Liver (tissue), 9 donors: ENCODE results near the gene TEX261. TPM values are rescaled to one million over a fixed set of nuclear protein-coding genes. Genes with fewer than 3 reads are reported as not detected.

ENCODE experiments used
- DNase-seq: peaks from one replicate; pipeline ENCODE4 v3.0.0-alpha.2; 2017; ENCODE audit warnings: low spot score
- H3K27ac ChIP-seq, 2 donors: one replicate each; pipeline ENCODE4 v1.7.0; 2013; ENCODE audit warnings: inconsistent platforms in 2 of 2, low read length in 2 of 2, control low read depth in 1 of 2, low read depth in 1 of 2, mild to moderate bottlenecking in 1 of 2
- H3K27me3 ChIP-seq, 4 donors: one replicate each; pipeline versions ENCODE4 v1.6.1 to v1.7.0; 2013; ENCODE audit warnings: low read length in 3 of 4, inconsistent platforms in 1 of 4, mild to moderate bottlenecking in 1 of 4, moderate library complexity in 1 of 4; ENCODE audit not compliant: control insufficient read depth in 4 of 4, insufficient read depth in 4 of 4
- H3K36me3 ChIP-seq, 4 donors: one replicate each; pipeline versions ENCODE4 v1.6.1 to v1.7.0; 2013; ENCODE audit warnings: low read length in 3 of 4, mild to moderate bottlenecking in 3 of 4, low read depth in 1 of 4, moderate library complexity in 1 of 4; ENCODE audit not compliant: control insufficient read depth in 4 of 4, insufficient read depth in 3 of 4
- H3K4me1 ChIP-seq, 4 donors: one replicate each; pipeline versions ENCODE4 v1.6.1 to v1.7.0; 2013; ENCODE audit warnings: low read length in 3 of 4, mild to moderate bottlenecking in 3 of 4, moderate library complexity in 1 of 4; ENCODE audit not compliant: control insufficient read depth in 4 of 4, insufficient read depth in 4 of 4
- H3K4me3 ChIP-seq, 3 donors: one replicate each; pipeline versions ENCODE4 v1.6.1 to v1.7.0; 2013; ENCODE audit warnings: low read length in 3 of 3, control low read depth in 1 of 3, low read depth in 1 of 3, mild to moderate bottlenecking in 1 of 3
- H3K9ac ChIP-seq, 2 donors: one replicate each; pipeline ENCODE4 v1.7.0; 2013; ENCODE audit warnings: low read length in 2 of 2, mild to moderate bottlenecking in 2 of 2, moderate library complexity in 2 of 2, control low read depth in 1 of 2, low read depth in 1 of 2
- H3K9me3 ChIP-seq, 4 donors: one replicate each; pipeline versions ENCODE4 v1.6.1 to v1.7.0; 2013; ENCODE audit warnings: low read length in 3 of 4; ENCODE audit not compliant: control insufficient read depth in 4 of 4
- EGR1 ChIP-seq, 2 donors: IDR thresholded peaks; 2 replicates each; pipeline ENCODE4 v1.6.1; 2016 to 2018; ENCODE audit warnings: antibody characterized with exemption in 2 of 2, low read depth in 2 of 2
- FOXA1 ChIP-seq: IDR thresholded peaks from 2 replicates; pipeline ENCODE4 v1.6.1; 2016; ENCODE audit warnings: antibody characterized with exemption
- FOXA2 ChIP-seq: IDR thresholded peaks from 2 replicates; pipeline ENCODE4 v1.6.1; 2016; ENCODE audit warnings: antibody characterized with exemption
- GABPA ChIP-seq, 2 donors: IDR thresholded peaks in 1 of 2; conservative IDR thresholded peaks in 1 of 2; 2 replicates each; pipeline ENCODE4 v1.6.1; 2016; ENCODE audit warnings: antibody characterized with exemption in 2 of 2, mild to moderate bottlenecking in 1 of 2, moderate library complexity in 1 of 2
- HNF4A ChIP-seq, 2 donors: conservative IDR thresholded peaks; 2 replicates each; pipeline ENCODE4 v1.6.1; 2016; ENCODE audit warnings: antibody characterized with exemption in 2 of 2, mild to moderate bottlenecking in 2 of 2
- HNF4G ChIP-seq: IDR thresholded peaks from 2 replicates; pipeline ENCODE4 v1.6.1; 2016; ENCODE audit warnings: antibody characterized with exemption
- JUND ChIP-seq, 2 donors: IDR thresholded peaks; 2 replicates each; pipeline ENCODE4 v1.6.1; 2016; ENCODE audit warnings: antibody characterized with exemption in 2 of 2
- NR2F2 ChIP-seq: IDR thresholded peaks from 2 replicates; pipeline ENCODE4 v1.6.1; 2016; ENCODE audit warnings: antibody characterized with exemption
- RAD21 ChIP-seq, 2 donors: IDR thresholded peaks; 2 replicates each; pipeline ENCODE4 v1.6.1; 2016; ENCODE audit warnings: antibody characterized with exemption in 2 of 2, mild to moderate bottlenecking in 2 of 2
- RXRA ChIP-seq, 2 donors: IDR thresholded peaks; 2 replicates each; pipeline ENCODE4 v1.6.1; 2017 to 2018; ENCODE audit warnings: antibody characterized with exemption in 2 of 2, mild to moderate bottlenecking in 1 of 2
- SP1 ChIP-seq: IDR thresholded peaks from 2 replicates; pipeline ENCODE4 v1.6.1; 2018; ENCODE audit warnings: antibody characterized with exemption, mild to moderate bottlenecking
- TAF1 ChIP-seq: conservative IDR thresholded peaks from 2 replicates; pipeline ENCODE4 v1.6.1; 2016; ENCODE audit warnings: antibody characterized with exemption, mild to moderate bottlenecking
- YY1 ChIP-seq: IDR thresholded peaks from 2 replicates; pipeline ENCODE4 v1.6.1; 2016; ENCODE audit warnings: antibody characterized with exemption, mild to moderate bottlenecking
- WGBS: extraction: QIAGEN DNeasy Blood & Tissue Kit; methylation state at CpG from one replicate; pipeline ENCODE4 v1.1.7; 2013; 5-methylcytosine and 5-hydroxymethylcytosine counted together
- polyA plus RNA-seq, 2 donors: library from polyadenylated mRNA; stranded (reverse) in 1 of 2; unstranded in 1 of 2; fragments of 200-250 nt in 1 of 2; fragments of >200 nt in 1 of 2; fragmentation: Nextera tagmentation in 1 of 2; extraction: Ambion mirVana in 1 of 2; gene quantifications; one replicate each; pipeline versions ENCODE4 v1.2.1 to v1.2.3, GENCODE V29; 2013 to 2015
- total RNA-seq, 2 donors: library from RNA; depleted of rRNA; stranded (reverse); fragments of >200 nt; gene quantifications; one replicate each; pipeline ENCODE4 v1.2.3, GENCODE V29; 2014
- TF ChIP-seq, protein P1 (sequence below): fragments of 150-350 bp; IDR thresholded peaks from 2 replicates; pipeline ENCODE4 v1.5.1; 2017; ENCODE audit warnings: improper control_type of control experiment, low read depth, low read length; ENCODE audit not compliant: missing input control
- TF ChIP-seq, protein P2 (sequence below): IDR thresholded peaks from 2 replicates; pipeline ENCODE4 v1.6.1; 2016; ENCODE audit warnings: antibody characterized with exemption
- TF ChIP-seq, protein P3 (sequence below): IDR thresholded peaks from 2 replicates; pipeline ENCODE4 v1.6.1; 2016; ENCODE audit warnings: antibody characterized with exemption
- TF ChIP-seq, protein P4 (sequence below): IDR thresholded peaks from 2 replicates; pipeline ENCODE4 v1.6.1; 2016; ENCODE audit warnings: antibody characterized with exemption, mild to moderate bottlenecking
- TF ChIP-seq, protein P5 (sequence below): IDR thresholded peaks from 2 replicates; pipeline ENCODE4 v1.6.1; 2016; ENCODE audit warnings: antibody characterized with exemption
- donor health status: healthy.
- donor health status: healthy.
- donor health status: healthy.
- donor health status: healthy.
- donor health status: healthy.

The TEX261 gene
- total and polyA plus RNA-seq, 4 donors: 14.2 to 54.8 (median 24.4) TPM

DNA sequence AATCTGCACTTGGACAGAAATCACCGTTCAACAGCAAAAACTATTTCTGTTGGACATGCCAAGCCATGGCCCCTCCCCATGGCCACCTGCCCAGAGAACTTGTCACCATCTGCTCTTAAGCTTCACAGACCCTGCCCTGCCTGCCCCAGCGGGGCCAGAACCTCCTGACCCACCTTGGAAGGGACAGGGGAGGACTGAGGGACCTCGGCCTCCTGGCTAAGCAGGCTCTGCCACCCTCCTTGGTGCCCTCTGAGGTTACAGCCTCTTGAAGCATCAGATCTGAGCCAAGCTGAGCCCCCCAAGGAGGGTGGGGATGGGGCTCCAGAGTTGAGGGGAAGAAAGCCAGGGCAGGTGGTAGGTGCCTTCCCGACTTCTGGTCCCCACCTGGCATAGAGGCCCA lies 6.5 kb downstream of the TEX261 start:
- no peaks in the 10 kb centered on the region for H3K9me3 ChIP-seq
- no peak for DNase-seq
- no peak overlapping the region for H3K27ac ChIP-seq
- H3K4me3 ChIP-seq: no peak overlapping the region
- peaks cover 8 to 56% (median 37%) of the 10 kb centered on the region in 4 donors for H3K36me3 ChIP-seq
- H3K27me3 ChIP-seq: no peaks in the 10 kb centered on the region
- 79% methylated on average over 4 of the region's 4 CpGs for WGBS
- peaks cover 1 to 5% (median 5%) of the 10 kb centered on the region in 4 donors for H3K4me1 ChIP-seq
- TF ChIP-seq JUND (IDR thresholded peaks at IDR 0.05): no peak
- TF ChIP-seq HNF4G: no peak
- TF ChIP-seq TAF1: no peak
- no peak for TF ChIP-seq SP1
- no peak for TF ChIP-seq YY1
- TF ChIP-seq FOXA1: no peak
- no peak for TF ChIP-seq NR2F2
- no peak for TF ChIP-seq RAD21 (IDR thresholded peaks at IDR 0.05)
- no peak for TF ChIP-seq RXRA (IDR thresholded peaks at IDR 0.05)
- TF ChIP-seq HNF4A (conservative IDR thresholded peaks at IDR 0.05): no peak
- H3K9ac ChIP-seq: no peak overlapping the region

DNA sequence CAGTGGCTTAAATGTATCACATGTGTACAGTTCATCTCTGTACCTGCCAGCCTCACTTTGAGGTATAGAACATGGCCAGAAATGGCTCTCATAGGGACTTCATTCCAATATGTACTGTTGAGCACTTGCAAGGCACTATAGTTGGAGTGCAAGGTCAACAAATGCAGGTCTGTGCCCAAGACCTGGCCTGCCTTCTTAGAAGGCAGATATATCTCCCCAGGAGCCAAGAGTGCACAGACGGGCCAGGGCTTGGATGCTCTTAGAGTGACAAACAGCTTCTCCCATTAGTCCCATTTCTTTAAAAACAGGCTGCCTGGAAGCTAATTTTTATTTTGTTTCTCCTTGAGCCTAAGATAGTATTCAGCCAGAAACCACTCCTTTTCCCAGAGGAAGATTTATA lies 7.3 kb downstream of the TEX261 start:
- WGBS: 95% methylated on average over 1 of the region's 1 CpG
- Histone ChIP-seq H3K4me1 (no peaks in the 10 kb centered on the region), H3K36me3 (peaks cover 8 to 56% (median 37%) of the 10 kb centered on the region in 4 donors), H3K27me3 (no peaks in the 10 kb centered on the region), H3K9ac (no peak overlapping the region), H3K9me3 (no peaks in the 10 kb centered on the region), H3K4me3 (no peak overlapping the region), H3K27ac (no peak overlapping the region)
- DNase-seq: no peak
- TF ChIP-seq TAF1: no peak
- TF ChIP-seq, protein P1, sequence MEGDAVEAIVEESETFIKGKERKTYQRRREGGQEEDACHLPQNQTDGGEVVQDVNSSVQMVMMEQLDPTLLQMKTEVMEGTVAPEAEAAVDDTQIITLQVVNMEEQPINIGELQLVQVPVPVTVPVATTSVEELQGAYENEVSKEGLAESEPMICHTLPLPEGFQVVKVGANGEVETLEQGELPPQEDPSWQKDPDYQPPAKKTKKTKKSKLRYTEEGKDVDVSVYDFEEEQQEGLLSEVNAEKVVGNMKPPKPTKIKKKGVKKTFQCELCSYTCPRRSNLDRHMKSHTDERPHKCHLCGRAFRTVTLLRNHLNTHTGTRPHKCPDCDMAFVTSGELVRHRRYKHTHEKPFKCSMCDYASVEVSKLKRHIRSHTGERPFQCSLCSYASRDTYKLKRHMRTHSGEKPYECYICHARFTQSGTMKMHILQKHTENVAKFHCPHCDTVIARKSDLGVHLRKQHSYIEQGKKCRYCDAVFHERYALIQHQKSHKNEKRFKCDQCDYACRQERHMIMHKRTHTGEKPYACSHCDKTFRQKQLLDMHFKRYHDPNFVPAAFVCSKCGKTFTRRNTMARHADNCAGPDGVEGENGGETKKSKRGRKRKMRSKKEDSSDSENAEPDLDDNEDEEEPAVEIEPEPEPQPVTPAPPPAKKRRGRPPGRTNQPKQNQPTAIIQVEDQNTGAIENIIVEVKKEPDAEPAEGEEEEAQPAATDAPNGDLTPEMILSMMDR: no peak
- no peak for TF ChIP-seq JUND (IDR thresholded peaks at IDR 0.05)
- no peak for TF ChIP-seq FOXA2
- no peak for TF ChIP-seq HNF4G
- TF ChIP-seq FOXA1: no peak
- TF ChIP-seq, protein P2, sequence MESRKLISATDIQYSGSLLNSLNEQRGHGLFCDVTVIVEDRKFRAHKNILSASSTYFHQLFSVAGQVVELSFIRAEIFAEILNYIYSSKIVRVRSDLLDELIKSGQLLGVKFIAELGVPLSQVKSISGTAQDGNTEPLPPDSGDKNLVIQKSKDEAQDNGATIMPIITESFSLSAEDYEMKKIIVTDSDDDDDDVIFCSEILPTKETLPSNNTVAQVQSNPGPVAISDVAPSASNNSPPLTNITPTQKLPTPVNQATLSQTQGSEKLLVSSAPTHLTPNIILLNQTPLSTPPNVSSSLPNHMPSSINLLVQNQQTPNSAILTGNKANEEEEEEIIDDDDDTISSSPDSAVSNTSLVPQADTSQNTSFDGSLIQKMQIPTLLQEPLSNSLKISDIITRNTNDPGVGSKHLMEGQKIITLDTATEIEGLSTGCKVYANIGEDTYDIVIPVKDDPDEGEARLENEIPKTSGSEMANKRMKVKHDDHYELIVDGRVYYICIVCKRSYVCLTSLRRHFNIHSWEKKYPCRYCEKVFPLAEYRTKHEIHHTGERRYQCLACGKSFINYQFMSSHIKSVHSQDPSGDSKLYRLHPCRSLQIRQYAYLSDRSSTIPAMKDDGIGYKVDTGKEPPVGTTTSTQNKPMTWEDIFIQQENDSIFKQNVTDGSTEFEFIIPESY: no peak
- no peak for TF ChIP-seq RXRA (IDR thresholded peaks at IDR 0.05)
- TF ChIP-seq RAD21 (IDR thresholded peaks at IDR 0.05): no peak
- TF ChIP-seq, protein P3, sequence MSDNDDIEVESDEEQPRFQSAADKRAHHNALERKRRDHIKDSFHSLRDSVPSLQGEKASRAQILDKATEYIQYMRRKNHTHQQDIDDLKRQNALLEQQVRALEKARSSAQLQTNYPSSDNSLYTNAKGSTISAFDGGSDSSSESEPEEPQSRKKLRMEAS: no peak
- no peak for TF ChIP-seq NR2F2
- no peak for TF ChIP-seq EGR1 (IDR thresholded peaks at IDR 0.05; ENCODE audit: low read depth in 2 of 2)
- no peak for TF ChIP-seq YY1
- TF ChIP-seq SP1: no peak
- TF ChIP-seq, protein P4, sequence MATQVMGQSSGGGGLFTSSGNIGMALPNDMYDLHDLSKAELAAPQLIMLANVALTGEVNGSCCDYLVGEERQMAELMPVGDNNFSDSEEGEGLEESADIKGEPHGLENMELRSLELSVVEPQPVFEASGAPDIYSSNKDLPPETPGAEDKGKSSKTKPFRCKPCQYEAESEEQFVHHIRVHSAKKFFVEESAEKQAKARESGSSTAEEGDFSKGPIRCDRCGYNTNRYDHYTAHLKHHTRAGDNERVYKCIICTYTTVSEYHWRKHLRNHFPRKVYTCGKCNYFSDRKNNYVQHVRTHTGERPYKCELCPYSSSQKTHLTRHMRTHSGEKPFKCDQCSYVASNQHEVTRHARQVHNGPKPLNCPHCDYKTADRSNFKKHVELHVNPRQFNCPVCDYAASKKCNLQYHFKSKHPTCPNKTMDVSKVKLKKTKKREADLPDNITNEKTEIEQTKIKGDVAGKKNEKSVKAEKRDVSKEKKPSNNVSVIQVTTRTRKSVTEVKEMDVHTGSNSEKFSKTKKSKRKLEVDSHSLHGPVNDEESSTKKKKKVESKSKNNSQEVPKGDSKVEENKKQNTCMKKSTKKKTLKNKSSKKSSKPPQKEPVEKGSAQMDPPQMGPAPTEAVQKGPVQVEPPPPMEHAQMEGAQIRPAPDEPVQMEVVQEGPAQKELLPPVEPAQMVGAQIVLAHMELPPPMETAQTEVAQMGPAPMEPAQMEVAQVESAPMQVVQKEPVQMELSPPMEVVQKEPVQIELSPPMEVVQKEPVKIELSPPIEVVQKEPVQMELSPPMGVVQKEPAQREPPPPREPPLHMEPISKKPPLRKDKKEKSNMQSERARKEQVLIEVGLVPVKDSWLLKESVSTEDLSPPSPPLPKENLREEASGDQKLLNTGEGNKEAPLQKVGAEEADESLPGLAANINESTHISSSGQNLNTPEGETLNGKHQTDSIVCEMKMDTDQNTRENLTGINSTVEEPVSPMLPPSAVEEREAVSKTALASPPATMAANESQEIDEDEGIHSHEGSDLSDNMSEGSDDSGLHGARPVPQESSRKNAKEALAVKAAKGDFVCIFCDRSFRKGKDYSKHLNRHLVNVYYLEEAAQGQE: no peak
- TF ChIP-seq HNF4A (conservative IDR thresholded peaks at IDR 0.05): no peak
- TF ChIP-seq, protein P5, sequence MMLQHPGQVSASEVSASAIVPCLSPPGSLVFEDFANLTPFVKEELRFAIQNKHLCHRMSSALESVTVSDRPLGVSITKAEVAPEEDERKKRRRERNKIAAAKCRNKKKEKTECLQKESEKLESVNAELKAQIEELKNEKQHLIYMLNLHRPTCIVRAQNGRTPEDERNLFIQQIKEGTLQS: no peak
- no peak for TF ChIP-seq GABPA (IDR thresholded peaks at IDR 0.05 in 1 of 2, conservative IDR thresholded peaks at IDR 0.05 in 1 of 2)
